Measurements from ENCODE around the gene ATAD3C. TPM values are rescaled to one million over a fixed set of nuclear protein-coding genes. Genes with fewer than 3 reads are reported as not detected.

The ATAD3C gene
- total RNA-seq, 1 experiment from 2014 or later: 1.4 TPM

DNA sequence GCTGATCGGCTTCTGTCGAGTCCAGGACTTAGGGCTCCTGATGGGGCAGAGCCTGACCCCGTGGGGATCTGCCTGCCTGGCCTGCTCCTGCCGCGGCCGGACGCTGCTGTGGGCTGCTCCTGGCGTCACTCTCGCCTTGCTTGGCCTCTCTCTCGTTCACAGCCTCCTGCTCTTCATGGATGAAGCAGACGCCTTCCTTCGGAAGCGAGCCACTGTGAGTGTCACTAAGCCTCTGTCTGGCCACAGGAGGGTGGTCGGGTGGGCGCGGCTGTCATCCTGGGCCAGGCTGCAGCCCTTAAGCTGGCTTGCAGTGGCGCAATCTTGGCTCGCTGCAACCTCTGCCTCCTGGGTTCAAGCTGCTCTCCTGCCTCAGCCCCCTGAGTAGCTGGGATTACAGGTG lies 38.2 kb downstream of the ATAD3C start:
- TF ChIP-seq, protein P1, sequence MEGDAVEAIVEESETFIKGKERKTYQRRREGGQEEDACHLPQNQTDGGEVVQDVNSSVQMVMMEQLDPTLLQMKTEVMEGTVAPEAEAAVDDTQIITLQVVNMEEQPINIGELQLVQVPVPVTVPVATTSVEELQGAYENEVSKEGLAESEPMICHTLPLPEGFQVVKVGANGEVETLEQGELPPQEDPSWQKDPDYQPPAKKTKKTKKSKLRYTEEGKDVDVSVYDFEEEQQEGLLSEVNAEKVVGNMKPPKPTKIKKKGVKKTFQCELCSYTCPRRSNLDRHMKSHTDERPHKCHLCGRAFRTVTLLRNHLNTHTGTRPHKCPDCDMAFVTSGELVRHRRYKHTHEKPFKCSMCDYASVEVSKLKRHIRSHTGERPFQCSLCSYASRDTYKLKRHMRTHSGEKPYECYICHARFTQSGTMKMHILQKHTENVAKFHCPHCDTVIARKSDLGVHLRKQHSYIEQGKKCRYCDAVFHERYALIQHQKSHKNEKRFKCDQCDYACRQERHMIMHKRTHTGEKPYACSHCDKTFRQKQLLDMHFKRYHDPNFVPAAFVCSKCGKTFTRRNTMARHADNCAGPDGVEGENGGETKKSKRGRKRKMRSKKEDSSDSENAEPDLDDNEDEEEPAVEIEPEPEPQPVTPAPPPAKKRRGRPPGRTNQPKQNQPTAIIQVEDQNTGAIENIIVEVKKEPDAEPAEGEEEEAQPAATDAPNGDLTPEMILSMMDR (conservative IDR thresholded peaks at IDR 0.05; ENCODE audit: low read depth, low read length): no peak
- no peak for TF ChIP-seq EZH2phosphoT487 (IDR thresholded peaks at IDR 0.05; ENCODE audit: borderline replicate concordance, low read length)
- no peak for TF ChIP-seq EZH2 (IDR thresholded peaks at IDR 0.05; ENCODE audit: low read length, unreplicated experiment)
- Histone ChIP-seq H3K4me3 (ENCODE audit: low read length) (no peak overlapping the region), H3K4me2 (ENCODE audit: low read length) (no peak overlapping the region), H3K9me2 (replicated peaks; ENCODE audit: low read length) (no peaks in the 10 kb centered on the region), H3F3A (ENCODE audit: low read length, unreplicated experiment) (no peaks in the 10 kb centered on the region), H4K20me1 (ENCODE audit: low read length) (no peaks in the 10 kb centered on the region), H3K9me3 (ENCODE audit: low read length) (no peaks in the 10 kb centered on the region), H3K79me2 (ENCODE audit: low read length) (no peaks in the 10 kb centered on the region; the same call in 1 of the 2 replicates), H2AFZ (ENCODE audit: low read length) (no peak overlapping the region), H3K27me3 (ENCODE audit: low read length) (no peaks in the 10 kb centered on the region), H3K9ac (ENCODE audit: low read length) (no peak overlapping the region), H3K36me3 (ENCODE audit: low read depth, low read length) (peaks cover 75% of the 10 kb centered on the region), H3K4me1 (ENCODE audit: insufficient read depth, low read length) (no peaks in the 10 kb centered on the region), H3K27ac (ENCODE audit: low read length) (no peak overlapping the region)
- ChIA-PET POLR2A (ENCODE audit: unreplicated experiment) (no interaction called here), CTCF (no interaction called here)
- intact Hi-C loops (cut with micrococcal nuclease): no loop called here
- no TSS peak for BruUV-seq (replicated peaks)
- ATAC-seq (no peak), DNase-seq (no peak)

- Histone ChIP-seq H3K27me3 (ENCODE audit: low read length) (no peaks in the 10 kb centered on the region), H3K9me3 (ENCODE audit: low read length) (no peaks in the 10 kb centered on the region)
Measured at GRCh38 chr1:1489231-1489630, 39.7 kb downstream of the ATAD3C start.

DNA sequence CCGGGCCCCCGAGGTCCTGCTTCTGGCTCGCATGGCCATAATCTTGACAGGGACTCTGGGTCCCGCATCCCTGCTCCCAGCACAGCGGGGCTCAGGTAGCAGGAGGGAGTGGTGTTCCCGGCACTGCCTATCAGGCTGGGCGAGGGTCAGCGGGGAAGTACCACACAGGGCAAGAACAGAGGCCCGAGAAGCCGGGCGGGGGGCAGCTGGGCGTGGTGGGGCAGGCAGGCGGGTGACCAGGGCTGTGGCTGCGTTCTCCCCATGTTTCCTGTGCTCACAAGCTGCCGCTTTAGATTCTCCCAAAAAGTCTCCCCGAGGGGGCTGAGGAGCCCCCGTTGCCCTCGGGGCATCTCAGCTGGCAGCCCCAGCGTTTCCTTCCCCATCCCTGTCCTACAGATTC lies 40.4 kb downstream of the ATAD3C start:
- ATAC-seq (no peak), DNase-seq (no peak)
- Histone ChIP-seq H4K20me1 (ENCODE audit: low read length) (no peaks in the 10 kb centered on the region), H3K9me2 (replicated peaks; ENCODE audit: low read length) (no peaks in the 10 kb centered on the region), H3K4me1 (ENCODE audit: insufficient read depth, low read length) (no peaks in the 10 kb centered on the region), H3F3A (ENCODE audit: low read length, unreplicated experiment) (no peaks in the 10 kb centered on the region), H3K4me2 (ENCODE audit: low read length) (no peak overlapping the region), H3K79me2 (ENCODE audit: low read length) (no peaks in the 10 kb centered on the region; the same call in 1 of the 2 replicates), H3K9ac (ENCODE audit: low read length) (no peak overlapping the region), H3K36me3 (ENCODE audit: low read depth, low read length) (peaks cover 72% of the 10 kb centered on the region), H2AFZ (ENCODE audit: low read length) (no peak overlapping the region), H3K9me3 (ENCODE audit: low read length) (no peaks in the 10 kb centered on the region), H3K4me3 (ENCODE audit: low read length) (no peak overlapping the region), H3K27ac (ENCODE audit: low read length) (no peak overlapping the region), H3K27me3 (ENCODE audit: low read length) (no peaks in the 10 kb centered on the region)
- intact Hi-C loops (cut with micrococcal nuclease): no loop called here
- ChIA-PET CTCF (no interaction called here), POLR2A (ENCODE audit: unreplicated experiment) (no interaction called here)
- BruUV-seq (replicated peaks): no TSS peak
- TF ChIP-seq, protein P1 (conservative IDR thresholded peaks at IDR 0.05; ENCODE audit: low read depth, low read length): no peak
- TF ChIP-seq EZH2 (IDR thresholded peaks at IDR 0.05; ENCODE audit: low read length, unreplicated experiment) (no peak), EZH2phosphoT487 (IDR thresholded peaks at IDR 0.05; ENCODE audit: borderline replicate concordance, low read length) (no peak)

More at GRCh38 chr1:1489231-1489630, 39.7 kb downstream of the ATAD3C start:
- no peak for ATAC-seq
- H3K27ac ChIP-seq (ENCODE audit: low read length): no peak overlapping the region
- no peaks in the 10 kb centered on the region; the same call in 1 of the 2 replicates for H3K79me2 ChIP-seq (ENCODE audit: low read length)
- no peak overlapping the region for H3K4me2 ChIP-seq (ENCODE audit: low read length)
- no peaks in the 10 kb centered on the region for H4K20me1 ChIP-seq (ENCODE audit: low read length)
- no peak overlapping the region for H3K4me3 ChIP-seq (ENCODE audit: low read length)
- H3K36me3 ChIP-seq (ENCODE audit: low read depth, low read length): peaks cover 73% of the 10 kb centered on the region
- H3F3A ChIP-seq (ENCODE audit: low read length, unreplicated experiment): no peaks in the 10 kb centered on the region
- H3K9me2 ChIP-seq (replicated peaks; ENCODE audit: low read length): no peaks in the 10 kb centered on the region
- intact Hi-C loops (cut with micrococcal nuclease): no loop called here
- TF ChIP-seq, protein P1 (conservative IDR thresholded peaks at IDR 0.05; ENCODE audit: low read depth, low read length): no peak
- TF ChIP-seq EZH2 (IDR thresholded peaks at IDR 0.05; ENCODE audit: low read length, unreplicated experiment) (no peak), EZH2phosphoT487 (IDR thresholded peaks at IDR 0.05; ENCODE audit: borderline replicate concordance, low read length) (no peak)
- H2AFZ ChIP-seq (ENCODE audit: low read length): no peak overlapping the region
- no peak for DNase-seq
- no peak overlapping the region for H3K9ac ChIP-seq (ENCODE audit: low read length)
- ChIA-PET CTCF (no interaction called here), POLR2A (ENCODE audit: unreplicated experiment) (no interaction called here)
- BruUV-seq (replicated peaks): no TSS peak
- H3K4me1 ChIP-seq (ENCODE audit: insufficient read depth, low read length): no peaks in the 10 kb centered on the region

Data from PC-3 (cell line).